ENCODE measurements around the gene USP14. TPM values are rescaled to one million over a fixed set of nuclear protein-coding genes. Genes with fewer than 3 reads are reported as not detected.

The USP14 gene
- polyA plus RNA-seq, 2 of the 4 experiments (the other 2 are of a cell fraction): 50.6 to 83.9 TPM

DNA sequence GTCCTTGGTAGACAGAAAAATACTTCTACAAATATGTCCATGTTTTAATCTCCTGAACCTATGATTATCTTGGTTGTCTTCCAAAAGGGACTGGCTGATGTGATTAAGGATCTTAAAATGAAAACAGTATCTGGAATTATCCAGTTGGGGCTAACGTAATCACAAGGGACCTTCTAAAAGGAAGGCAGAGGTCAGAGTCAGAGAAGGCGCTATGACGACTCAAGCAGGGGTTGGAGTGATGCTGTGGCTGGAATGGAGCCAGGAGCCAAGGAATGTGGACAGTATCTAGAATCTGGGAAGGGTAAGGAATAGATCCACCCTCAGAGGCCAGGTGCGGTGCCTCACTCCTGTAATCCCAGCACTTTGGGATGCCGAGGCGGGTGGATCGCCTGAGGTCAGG, 4.2 kb upstream of the USP14 start:
- 74% methylated on average over 6 of the region's 7 CpGs for WGBS (ENCODE audit: missing lambda C conversion rate)
- no peaks in the 10 kb centered on the region for H3K9me3 ChIP-seq
- no peak overlapping the region for H3K27ac ChIP-seq
- FAIRE-seq (no peak), DNase-seq (ENCODE audit: low read depth in 1 of 2, low spot score in 1 of 2) (no peak), ATAC-seq (no peak)
- no peak overlapping the region for H3K4me2 ChIP-seq
- ChIA-PET POLR2A (no interaction called here), CTCF (no interaction called here)
- TF ChIP-seq NPAS2 (CRISPR knock-in tag; IDR thresholded peaks at IDR 0.05; ENCODE audit: borderline replicate concordance) (no peak), POLR2AphosphoS2 (conservative IDR thresholded peaks at IDR 0.05; ENCODE audit: low read length) (no peak), HES2 (IDR thresholded peaks at IDR 0.05) (no peak), RFX5 (IDR thresholded peaks at IDR 0.05) (no peak), MAZ (IDR thresholded peaks at IDR 0.05; ENCODE audit: borderline replicate concordance, low read depth, low read length) (no peak), JUNB (IDR thresholded peaks at IDR 0.05) (no peak), CBX8 (IDR thresholded peaks at IDR 0.05) (no peak), FOSB (CRISPR knock-in tag; IDR thresholded peaks at IDR 0.05) (no peak), ZFP36 (IDR thresholded peaks at IDR 0.05; ENCODE audit: borderline replicate concordance, partially characterized antibody) (no peak), NR3C1 (IDR thresholded peaks at IDR 0.05) (no peak), EP300 (IDR thresholded peaks at IDR 0.05) (no peak), BHLHE40 (IDR thresholded peaks at IDR 0.05; ENCODE audit: low read depth, low read length) (no peak), RNF2 (IDR thresholded peaks at IDR 0.05; ENCODE audit: borderline replicate concordance, low read depth) (no peak), E2F6 (IDR thresholded peaks at IDR 0.05; ENCODE audit: borderline replicate concordance, low read depth) (no peak), RCOR1 (IDR thresholded peaks at IDR 0.05; ENCODE audit: low read depth, low read length) (no peak)
- no peak overlapping the region for H3K4me3 ChIP-seq
- no peaks in the 10 kb centered on the region for H3K4me1 ChIP-seq

DNA sequence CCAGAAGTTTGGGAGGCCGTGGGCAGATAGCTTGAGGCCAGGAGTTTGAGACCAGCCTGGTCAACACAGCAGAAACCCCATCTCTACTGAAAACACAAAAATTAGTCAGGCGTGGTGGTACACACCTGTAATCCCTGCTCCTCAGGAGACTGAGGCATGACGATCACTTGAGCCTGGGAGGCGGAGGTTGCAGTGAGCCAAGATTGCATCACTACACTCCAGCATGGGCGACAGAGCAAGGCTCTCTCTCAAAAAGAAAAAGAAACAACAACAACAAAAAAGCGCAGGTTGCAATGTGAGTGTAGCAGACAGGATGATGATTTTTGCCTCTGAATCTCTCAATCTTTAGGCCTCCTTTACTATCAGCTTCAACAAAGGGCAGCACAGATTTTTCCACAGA, 2.7 kb upstream of the USP14 start:
- 87% methylated on average over 6 of the region's 6 CpGs for WGBS (ENCODE audit: missing lambda C conversion rate)
- ATAC-seq: no peak
- no peak for DNase-seq (ENCODE audit: low read depth in 1 of 2, low spot score in 1 of 2)
- no peak for TF ChIP-seq FOSB (CRISPR knock-in tag; IDR thresholded peaks at IDR 0.05)
- CTCF ChIA-PET: no interaction called here
- Histone ChIP-seq H3K4me1 (peaks cover 9% of the 10 kb centered on the region; the same call in 1 of the 3 replicates), H3K4me3 (no peak overlapping the region), H3K27ac (no peak overlapping the region), H3K9me3 (no peaks in the 10 kb centered on the region), H3K4me2 (no peak overlapping the region)
- POLR2A ChIA-PET: no interaction called here
- no peak for FAIRE-seq

DNA sequence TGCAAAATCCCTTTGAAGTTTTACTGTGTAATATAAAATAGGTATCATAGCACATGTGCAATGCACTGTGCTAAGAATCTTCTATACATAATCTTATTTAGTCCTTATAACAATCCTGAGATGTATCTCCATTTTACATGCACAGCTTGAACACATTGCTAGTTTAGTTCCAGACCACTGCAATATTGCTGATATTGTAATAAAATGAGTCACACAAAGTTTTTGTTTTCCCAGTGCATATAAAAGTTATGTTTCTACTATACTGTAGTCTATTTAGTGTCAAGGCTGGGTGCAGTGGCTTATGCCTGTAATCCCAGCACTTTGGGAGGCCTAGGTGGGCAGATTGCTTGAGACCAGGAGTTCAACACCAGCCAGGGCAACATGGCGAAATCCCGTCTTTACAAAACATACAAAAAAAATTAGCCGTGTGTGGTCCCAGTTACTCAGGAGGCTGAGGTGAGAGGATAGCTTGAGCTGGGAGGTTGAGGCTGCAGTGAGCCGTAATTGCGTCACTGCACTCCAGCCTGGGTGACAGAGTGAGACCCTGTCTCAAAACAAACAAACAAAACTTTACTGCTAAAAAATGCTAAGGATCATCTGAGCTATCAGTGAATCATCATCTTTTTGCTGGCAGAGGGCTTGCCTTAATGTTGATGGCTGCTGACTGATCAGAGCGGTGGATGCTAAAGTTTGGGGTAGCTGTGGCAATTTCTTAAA, 1.7 kb upstream of the USP14 start:
- FAIRE-seq: no peak
- DNase-seq (ENCODE audit: low read depth in 1 of 2, low spot score in 1 of 2): no peak
- POLR2A ChIA-PET: no interaction called here
- H3K27ac ChIP-seq: no peak overlapping the region
- no peak overlapping the region for H3K4me2 ChIP-seq
- H3K4me3 ChIP-seq: no peak overlapping the region
- TF ChIP-seq CHD4 (IDR thresholded peaks at IDR 0.05; ENCODE audit: borderline replicate concordance) (no peak), MAFK (IDR thresholded peaks at IDR 0.05; ENCODE audit: partially characterized antibody) (peak; percentile 33)
- H3K4me1 ChIP-seq: peaks cover 9% of the 10 kb centered on the region; the same call in 1 of the 3 replicates
- H3K9me3 ChIP-seq: no peaks in the 10 kb centered on the region
- WGBS (ENCODE audit: missing lambda C conversion rate): 96% methylated on average over 6 of the region's 6 CpGs
- CTCF ChIA-PET: no interaction called here
- ATAC-seq: no peak

DNA sequence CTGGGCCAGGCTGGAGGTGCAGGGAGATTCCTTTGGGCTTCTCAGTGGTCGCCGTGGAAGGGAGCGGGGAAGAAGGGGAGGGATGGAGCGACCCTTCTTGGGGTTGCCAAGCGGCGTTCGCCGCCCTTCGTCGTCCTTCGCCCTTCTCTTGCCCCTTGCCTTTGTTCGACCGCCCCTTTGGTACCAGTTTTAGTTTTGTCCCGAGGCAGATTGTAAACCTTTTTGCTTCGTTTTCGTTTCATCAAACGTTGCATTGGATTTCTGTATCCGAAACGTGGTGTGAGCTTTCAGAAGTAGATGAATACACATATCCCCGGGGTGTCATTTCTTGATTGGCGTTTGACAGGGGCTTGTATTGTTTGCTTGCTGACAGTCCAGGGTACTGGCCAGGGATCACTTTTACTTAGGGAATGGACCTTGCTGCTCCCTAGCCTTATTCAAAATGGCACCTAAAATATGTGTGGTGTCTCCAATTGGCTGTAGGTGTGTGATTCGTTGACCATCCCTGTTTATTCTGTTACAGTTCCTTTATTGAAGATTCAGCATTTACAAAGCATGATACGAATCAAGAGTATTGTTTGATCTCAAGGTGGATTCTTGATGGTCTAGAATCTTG, 788 bp downstream of the USP14 start:
- ChIA-PET CTCF (no interaction called here), POLR2A (interaction anchor here (1.1 kb wide), 1 partner anchor 109 kb away, joined by 9 read pairs; the partner anchor contains the start of gene THOC1)
- peak; percentile 18 to 35 for DNase-seq (ENCODE audit: low read depth in 1 of 2, low spot score in 1 of 2)
- H3K27ac ChIP-seq: peak overlapping the region; percentile 85 to 98
- peak overlapping the region; percentile 85 for H3K4me2 ChIP-seq
- peak overlapping the region; percentile 89 for H3K4me3 ChIP-seq
- no peak for FAIRE-seq
- ATAC-seq: peak; percentile 65 to 66; a peak in 5 of 6 replicates
- H3K4me1 ChIP-seq: peaks cover 9% of the 10 kb centered on the region; the same call in 1 of the 3 replicates
- no peaks in the 10 kb centered on the region for H3K9me3 ChIP-seq
- WGBS (ENCODE audit: missing lambda C conversion rate): 1% methylated on average over 23 of the region's 23 CpGs
- TF ChIP-seq ZFP36 (IDR thresholded peaks at IDR 0.05; ENCODE audit: borderline replicate concordance, partially characterized antibody): no peak
- TF ChIP-seq JUN (IDR thresholded peaks at IDR 0.05): no peak
- TF ChIP-seq HEYL (CRISPR knock-in tag; IDR thresholded peaks at IDR 0.05): no peak
- no peak for TF ChIP-seq SMC3 (IDR thresholded peaks at IDR 0.05)
- TF ChIP-seq RFX5 (IDR thresholded peaks at IDR 0.05): no peak
- TF ChIP-seq NFE2L2 (conservative IDR thresholded peaks at IDR 0.05; ENCODE audit: low read length): no peak
- TF ChIP-seq, protein P1, sequence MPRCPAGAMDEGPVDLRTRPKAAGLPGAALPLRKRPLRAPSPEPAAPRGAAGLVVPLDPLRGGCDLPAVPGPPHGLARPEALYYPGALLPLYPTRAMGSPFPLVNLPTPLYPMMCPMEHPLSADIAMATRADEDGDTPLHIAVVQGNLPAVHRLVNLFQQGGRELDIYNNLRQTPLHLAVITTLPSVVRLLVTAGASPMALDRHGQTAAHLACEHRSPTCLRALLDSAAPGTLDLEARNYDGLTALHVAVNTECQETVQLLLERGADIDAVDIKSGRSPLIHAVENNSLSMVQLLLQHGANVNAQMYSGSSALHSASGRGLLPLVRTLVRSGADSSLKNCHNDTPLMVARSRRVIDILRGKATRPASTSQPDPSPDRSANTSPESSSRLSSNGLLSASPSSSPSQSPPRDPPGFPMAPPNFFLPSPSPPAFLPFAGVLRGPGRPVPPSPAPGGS (IDR thresholded peaks at IDR 0.05): no peak
- no peak for TF ChIP-seq TP53 (CRISPR knock-in tag; IDR thresholded peaks at IDR 0.05)
- no peak for TF ChIP-seq REST (IDR thresholded peaks at IDR 0.05)
